SK-N-SH treated with all-trans-retinoic acid at 6 μM for 48 hours (cell line): Measurements from ENCODE around the gene LRBA.

Source experiments
- ATAC-seq: fragments of 200-7000 bp; cut with Tn5 transposase; 3 replicates; pipeline ENCODE4 v1.9.1; 2020; ENCODE audit warnings: mild to moderate bottlenecking, moderate library complexity
- ARNTL ChIP-seq: fragments of 450-650 bp; formaldehyde crosslinking; IDR thresholded peaks from 2 replicates; pipeline ENCODE4 v1.5.0; 2020; ENCODE audit warnings: low read depth, mild to moderate bottlenecking, moderate library complexity, borderline replicate concordance
- CSDC2 ChIP-seq: fragments of 250-450 bp; sonication (Bioruptor Pico); IDR thresholded peaks from 2 replicates; pipeline ENCODE4 v1.5.0; 2020; ENCODE audit warnings: mild to moderate bottlenecking, moderate library complexity
- ESRRG ChIP-seq: fragments of 250-450 bp; sonication (Bioruptor Pico); IDR thresholded peaks from 2 replicates; pipeline ENCODE4 v1.6.1; 2021; ENCODE audit warnings: mild to moderate bottlenecking
- GLIS3 ChIP-seq: fragments of 250-450 bp; sonication (Bioruptor Pico); IDR thresholded peaks from 2 replicates; pipeline ENCODE4 v1.5.0; 2020; ENCODE audit warnings: mild to moderate bottlenecking, moderate library complexity
- ISL1 ChIP-seq: fragments of 250-450 bp; sonication (Bioruptor Pico); IDR thresholded peaks from 2 replicates; pipeline ENCODE4 v2.1.2; 2022; ENCODE audit warnings: mild to moderate bottlenecking, moderate library complexity
- OSR1 ChIP-seq: fragments of 250-450 bp; sonication (Bioruptor Pico); IDR thresholded peaks from 2 replicates; pipeline ENCODE4 v1.8.0; 2022; ENCODE audit warnings: moderate library complexity, mild to moderate bottlenecking, inconsistent platforms
- PPARA ChIP-seq: fragments of 250-450 bp; sonication (Bioruptor Pico); IDR thresholded peaks from 2 replicates; pipeline ENCODE4 v1.5.0; 2020; ENCODE audit warnings: mild to moderate bottlenecking, borderline replicate concordance
- RARB ChIP-seq: fragments of 250-450 bp; sonication (Bioruptor Pico); IDR thresholded peaks from 2 replicates; pipeline ENCODE4 v1.8.0; 2021; ENCODE audit warnings: mild to moderate bottlenecking, moderate library complexity
- SNAI2 ChIP-seq: fragments of 250-450 bp; sonication (Bioruptor Pico); IDR thresholded peaks from 2 replicates; pipeline ENCODE4 v1.5.0; 2020; ENCODE audit warnings: mild to moderate bottlenecking, moderate library complexity
- TCF4 ChIP-seq: fragments of 250-450 bp; sonication (Bioruptor Pico); IDR thresholded peaks from 2 replicates; pipeline ENCODE4 v1.8.0; 2021; ENCODE audit warnings: mild to moderate bottlenecking, moderate library complexity, borderline replicate concordance
- TOX ChIP-seq: fragments of 250-450 bp; sonication (Bioruptor Pico); IDR thresholded peaks from 2 replicates; pipeline ENCODE4 v1.8.0; 2021; ENCODE audit warnings: mild to moderate bottlenecking, moderate library complexity, borderline replicate concordance
- ZC3H10 ChIP-seq: fragments of 250-450 bp; sonication (Bioruptor Pico); IDR thresholded peaks from 2 replicates; pipeline ENCODE4 v1.5.1; 2021; ENCODE audit warnings: mild to moderate bottlenecking, moderate library complexity
- ZFP3 ChIP-seq: fragments of 250-450 bp; sonication (Bioruptor Pico); IDR thresholded peaks from 2 replicates; pipeline ENCODE4 v1.5.0; 2020; ENCODE audit warnings: mild to moderate bottlenecking, moderate library complexity
- ZFP30 ChIP-seq: fragments of 450-650 bp; formaldehyde crosslinking; IDR thresholded peaks from 2 replicates; pipeline ENCODE4 v1.5.0; 2022; ENCODE audit warnings: mild to moderate bottlenecking, moderate library complexity
- ZNF565 ChIP-seq: fragments of 450-650 bp; formaldehyde crosslinking; conservative IDR thresholded peaks from 2 replicates; pipeline ENCODE4 v1.5.0; 2020; ENCODE audit warnings: low read depth, mild to moderate bottlenecking, moderate library complexity
- ZNF70 ChIP-seq: fragments of 450-650 bp; formaldehyde crosslinking; IDR thresholded peaks from 2 replicates; pipeline ENCODE4 v1.5.0; 2020; ENCODE audit warnings: mild to moderate bottlenecking, moderate library complexity
- ZNF8 ChIP-seq: fragments of 450-650 bp; formaldehyde crosslinking; IDR thresholded peaks from 2 replicates; pipeline ENCODE4 v1.5.0; 2020; ENCODE audit warnings: mild to moderate bottlenecking, moderate library complexity
- TF ChIP-seq, protein P1 (sequence below): fragments of 250-450 bp; sonication (Bioruptor Pico); IDR thresholded peaks from 2 replicates; pipeline ENCODE4 v1.5.0; 2020; ENCODE audit warnings: mild to moderate bottlenecking, moderate library complexity
- TF ChIP-seq, protein P2 (sequence below): fragments of 250-450 bp; sonication (Bioruptor Pico); IDR thresholded peaks from 2 replicates; pipeline ENCODE4 v1.8.0; 2021; ENCODE audit warnings: low read depth, mild to moderate bottlenecking, moderate library complexity, borderline replicate concordance
- TF ChIP-seq, protein P3 (sequence below): fragments of 250-450 bp; sonication (Bioruptor Pico); IDR thresholded peaks from 2 replicates; pipeline ENCODE4 v1.5.1; 2020; ENCODE audit warnings: low read depth, mild to moderate bottlenecking, moderate library complexity
- TF ChIP-seq, protein P4 (sequence below): fragments of 250-450 bp; sonication (Bioruptor Pico); IDR thresholded peaks from 2 replicates; pipeline ENCODE4 v1.8.0; 2020; ENCODE audit warnings: mild to moderate bottlenecking, moderate library complexity, borderline replicate concordance
- TF ChIP-seq, protein P5 (sequence below): fragments of 250-450 bp; sonication (Bioruptor Pico); IDR thresholded peaks from 2 replicates; pipeline ENCODE4 v1.5.1; 2021; ENCODE audit warnings: mild to moderate bottlenecking, moderate library complexity

The LRBA gene

DNA sequence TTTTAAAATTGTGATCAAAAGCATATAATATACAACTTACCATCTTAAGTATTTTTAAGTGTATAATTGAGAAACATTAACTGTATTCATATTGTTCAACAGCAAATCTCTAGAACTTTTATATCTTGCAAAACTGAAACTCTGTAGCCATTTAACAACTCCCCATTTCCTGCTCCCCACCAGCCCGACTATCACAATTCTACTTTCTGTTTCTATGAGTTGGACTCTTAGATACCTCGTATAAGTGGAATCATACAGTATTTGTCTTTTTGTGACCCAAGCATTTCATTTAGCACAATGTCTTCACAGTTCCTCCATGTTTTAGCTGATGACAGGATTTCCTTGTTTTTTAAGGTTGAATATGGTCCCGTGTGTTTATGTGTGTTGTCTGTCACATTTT is 106.0 kb downstream of the LRBA start:
- no peak for ATAC-seq
- no peak for TF ChIP-seq ZFP3 (CRISPR knock-in tag)
- TF ChIP-seq ISL1 (CRISPR knock-in tag), result no peak
- TF ChIP-seq ZFP30 (CRISPR knock-in tag), result no peak
- no peak for TF ChIP-seq OSR1 (CRISPR knock-in tag)
- TF ChIP-seq TCF4 (CRISPR knock-in tag), result no peak
- no peak for TF ChIP-seq ZC3H10
- TF ChIP-seq, protein P1, sequence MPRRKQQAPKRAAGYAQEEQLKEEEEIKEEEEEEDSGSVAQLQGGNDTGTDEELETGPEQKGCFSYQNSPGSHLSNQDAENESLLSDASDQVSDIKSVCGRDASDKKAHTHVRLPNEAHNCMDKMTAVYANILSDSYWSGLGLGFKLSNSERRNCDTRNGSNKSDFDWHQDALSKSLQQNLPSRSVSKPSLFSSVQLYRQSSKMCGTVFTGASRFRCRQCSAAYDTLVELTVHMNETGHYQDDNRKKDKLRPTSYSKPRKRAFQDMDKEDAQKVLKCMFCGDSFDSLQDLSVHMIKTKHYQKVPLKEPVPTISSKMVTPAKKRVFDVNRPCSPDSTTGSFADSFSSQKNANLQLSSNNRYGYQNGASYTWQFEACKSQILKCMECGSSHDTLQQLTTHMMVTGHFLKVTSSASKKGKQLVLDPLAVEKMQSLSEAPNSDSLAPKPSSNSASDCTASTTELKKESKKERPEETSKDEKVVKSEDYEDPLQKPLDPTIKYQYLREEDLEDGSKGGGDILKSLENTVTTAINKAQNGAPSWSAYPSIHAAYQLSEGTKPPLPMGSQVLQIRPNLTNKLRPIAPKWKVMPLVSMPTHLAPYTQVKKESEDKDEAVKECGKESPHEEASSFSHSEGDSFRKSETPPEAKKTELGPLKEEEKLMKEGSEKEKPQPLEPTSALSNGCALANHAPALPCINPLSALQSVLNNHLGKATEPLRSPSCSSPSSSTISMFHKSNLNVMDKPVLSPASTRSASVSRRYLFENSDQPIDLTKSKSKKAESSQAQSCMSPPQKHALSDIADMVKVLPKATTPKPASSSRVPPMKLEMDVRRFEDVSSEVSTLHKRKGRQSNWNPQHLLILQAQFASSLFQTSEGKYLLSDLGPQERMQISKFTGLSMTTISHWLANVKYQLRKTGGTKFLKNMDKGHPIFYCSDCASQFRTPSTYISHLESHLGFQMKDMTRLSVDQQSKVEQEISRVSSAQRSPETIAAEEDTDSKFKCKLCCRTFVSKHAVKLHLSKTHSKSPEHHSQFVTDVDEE, result no peak
- TF ChIP-seq ESRRG, result no peak
- TF ChIP-seq, protein P2, sequence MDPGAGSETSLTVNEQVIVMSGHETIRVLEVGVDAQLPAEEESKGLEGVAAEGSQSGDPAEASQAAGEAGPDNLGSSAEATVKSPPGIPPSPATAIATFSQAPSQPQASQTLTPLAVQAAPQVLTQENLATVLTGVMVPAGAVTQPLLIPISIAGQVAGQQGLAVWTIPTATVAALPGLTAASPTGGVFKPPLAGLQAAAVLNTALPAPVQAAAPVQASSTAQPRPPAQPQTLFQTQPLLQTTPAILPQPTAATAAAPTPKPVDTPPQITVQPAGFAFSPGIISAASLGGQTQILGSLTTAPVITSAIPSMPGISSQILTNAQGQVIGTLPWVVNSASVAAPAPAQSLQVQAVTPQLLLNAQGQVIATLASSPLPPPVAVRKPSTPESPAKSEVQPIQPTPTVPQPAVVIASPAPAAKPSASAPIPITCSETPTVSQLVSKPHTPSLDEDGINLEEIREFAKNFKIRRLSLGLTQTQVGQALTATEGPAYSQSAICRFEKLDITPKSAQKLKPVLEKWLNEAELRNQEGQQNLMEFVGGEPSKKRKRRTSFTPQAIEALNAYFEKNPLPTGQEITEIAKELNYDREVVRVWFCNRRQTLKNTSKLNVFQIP, result no peak
- no peak for TF ChIP-seq PPARA (CRISPR knock-in tag)
- no peak for TF ChIP-seq ZNF70
- TF ChIP-seq ARNTL (CRISPR knock-in tag), result no peak
- no peak for TF ChIP-seq ZNF8 (CRISPR knock-in tag)
- TF ChIP-seq, protein P3, sequence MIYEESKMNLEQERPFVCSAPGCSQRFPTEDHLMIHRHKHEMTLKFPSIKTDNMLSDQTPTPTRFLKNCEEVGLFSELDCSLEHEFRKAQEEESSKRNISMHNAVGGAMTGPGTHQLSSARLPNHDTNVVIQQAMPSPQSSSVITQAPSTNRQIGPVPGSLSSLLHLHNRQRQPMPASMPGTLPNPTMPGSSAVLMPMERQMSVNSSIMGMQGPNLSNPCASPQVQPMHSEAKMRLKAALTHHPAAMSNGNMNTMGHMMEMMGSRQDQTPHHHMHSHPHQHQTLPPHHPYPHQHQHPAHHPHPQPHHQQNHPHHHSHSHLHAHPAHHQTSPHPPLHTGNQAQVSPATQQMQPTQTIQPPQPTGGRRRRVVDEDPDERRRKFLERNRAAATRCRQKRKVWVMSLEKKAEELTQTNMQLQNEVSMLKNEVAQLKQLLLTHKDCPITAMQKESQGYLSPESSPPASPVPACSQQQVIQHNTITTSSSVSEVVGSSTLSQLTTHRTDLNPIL (CRISPR knock-in tag), result no peak

DNA sequence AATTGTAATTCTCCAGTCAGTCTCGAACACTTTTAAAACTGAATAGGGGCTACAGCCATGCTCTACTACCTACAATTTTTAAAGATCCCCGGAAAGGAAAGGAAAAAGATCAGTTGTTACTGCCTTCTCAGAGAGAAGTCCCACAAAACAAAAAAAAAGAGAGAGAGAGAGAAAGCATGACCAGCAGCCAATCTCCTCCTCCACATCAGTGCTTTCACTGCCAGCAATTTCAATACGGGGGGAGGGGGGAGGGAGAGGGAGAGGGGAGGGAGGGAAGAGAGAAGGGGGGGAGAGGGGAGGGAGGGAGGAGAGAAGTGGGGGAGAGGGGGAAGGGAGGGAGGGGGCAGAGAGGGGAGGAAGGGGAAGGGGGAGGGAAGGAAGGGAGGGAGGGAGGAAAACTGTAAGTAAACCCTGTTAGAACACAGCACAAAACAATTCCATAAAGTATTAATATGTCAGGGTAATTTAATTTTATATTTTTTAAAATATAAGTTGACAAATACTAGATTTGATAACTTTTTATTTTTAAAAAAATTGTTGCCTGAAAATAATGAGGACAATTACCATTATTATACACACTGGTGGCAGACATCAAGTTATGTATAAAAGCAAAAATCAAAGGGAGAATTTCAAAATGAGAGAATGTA is 108.0 kb downstream of the LRBA start:
- no peak for TF ChIP-seq ISL1 (CRISPR knock-in tag)
- TF ChIP-seq PPARA (CRISPR knock-in tag), result no peak
- TF ChIP-seq, protein P4, sequence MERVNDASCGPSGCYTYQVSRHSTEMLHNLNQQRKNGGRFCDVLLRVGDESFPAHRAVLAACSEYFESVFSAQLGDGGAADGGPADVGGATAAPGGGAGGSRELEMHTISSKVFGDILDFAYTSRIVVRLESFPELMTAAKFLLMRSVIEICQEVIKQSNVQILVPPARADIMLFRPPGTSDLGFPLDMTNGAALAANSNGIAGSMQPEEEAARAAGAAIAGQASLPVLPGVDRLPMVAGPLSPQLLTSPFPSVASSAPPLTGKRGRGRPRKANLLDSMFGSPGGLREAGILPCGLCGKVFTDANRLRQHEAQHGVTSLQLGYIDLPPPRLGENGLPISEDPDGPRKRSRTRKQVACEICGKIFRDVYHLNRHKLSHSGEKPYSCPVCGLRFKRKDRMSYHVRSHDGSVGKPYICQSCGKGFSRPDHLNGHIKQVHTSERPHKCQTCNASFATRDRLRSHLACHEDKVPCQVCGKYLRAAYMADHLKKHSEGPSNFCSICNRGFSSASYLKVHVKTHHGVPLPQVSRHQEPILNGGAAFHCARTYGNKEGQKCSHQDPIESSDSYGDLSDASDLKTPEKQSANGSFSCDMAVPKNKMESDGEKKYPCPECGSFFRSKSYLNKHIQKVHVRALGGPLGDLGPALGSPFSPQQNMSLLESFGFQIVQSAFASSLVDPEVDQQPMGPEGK (CRISPR knock-in tag), result no peak
- TF ChIP-seq CSDC2 (CRISPR knock-in tag), result no peak
- no peak for TF ChIP-seq ZNF70
- no peak for TF ChIP-seq GLIS3 (CRISPR knock-in tag)
- no peak for ATAC-seq

DNA sequence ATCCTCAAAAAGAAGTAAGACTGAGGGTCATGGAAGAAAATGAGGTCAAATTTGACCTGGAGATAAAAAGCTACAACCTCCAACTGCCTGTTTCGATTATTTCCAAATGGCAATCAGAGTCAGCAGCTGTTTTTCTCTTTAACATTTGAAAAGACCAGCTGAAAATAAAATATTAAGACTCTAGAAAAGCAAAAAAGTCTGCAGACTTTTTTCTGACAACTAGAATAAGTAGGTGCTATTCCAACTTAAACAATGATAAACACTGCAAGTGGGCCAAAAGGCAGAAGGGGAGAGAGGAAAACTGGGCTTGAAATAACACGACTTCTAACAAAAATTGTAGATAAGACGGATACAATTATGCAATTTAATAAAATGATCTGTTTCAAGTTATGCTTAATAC is 110.4 kb downstream of the LRBA start:
- ATAC-seq, result no peak

More for the DNA sequence above, 110.4 kb downstream of the LRBA start:
- TF ChIP-seq GLIS3 (CRISPR knock-in tag) (no peak), TOX (CRISPR knock-in tag) (no peak), ZNF8 (CRISPR knock-in tag) (no peak), SNAI2 (CRISPR knock-in tag) (no peak), TCF4 (CRISPR knock-in tag) (no peak), ISL1 (CRISPR knock-in tag) (no peak), ZC3H10 (no peak), RARB (no peak), ZNF565 (CRISPR knock-in tag) (no peak), ZFP30 (CRISPR knock-in tag) (no peak), OSR1 (CRISPR knock-in tag) (no peak), ARNTL (CRISPR knock-in tag) (no peak), PPARA (CRISPR knock-in tag) (no peak), ZNF70 (no peak), ZFP3 (CRISPR knock-in tag) (no peak), CSDC2 (CRISPR knock-in tag) (no peak)
- TF ChIP-seq, protein P4 (CRISPR knock-in tag), result no peak
- TF ChIP-seq, protein P5, sequence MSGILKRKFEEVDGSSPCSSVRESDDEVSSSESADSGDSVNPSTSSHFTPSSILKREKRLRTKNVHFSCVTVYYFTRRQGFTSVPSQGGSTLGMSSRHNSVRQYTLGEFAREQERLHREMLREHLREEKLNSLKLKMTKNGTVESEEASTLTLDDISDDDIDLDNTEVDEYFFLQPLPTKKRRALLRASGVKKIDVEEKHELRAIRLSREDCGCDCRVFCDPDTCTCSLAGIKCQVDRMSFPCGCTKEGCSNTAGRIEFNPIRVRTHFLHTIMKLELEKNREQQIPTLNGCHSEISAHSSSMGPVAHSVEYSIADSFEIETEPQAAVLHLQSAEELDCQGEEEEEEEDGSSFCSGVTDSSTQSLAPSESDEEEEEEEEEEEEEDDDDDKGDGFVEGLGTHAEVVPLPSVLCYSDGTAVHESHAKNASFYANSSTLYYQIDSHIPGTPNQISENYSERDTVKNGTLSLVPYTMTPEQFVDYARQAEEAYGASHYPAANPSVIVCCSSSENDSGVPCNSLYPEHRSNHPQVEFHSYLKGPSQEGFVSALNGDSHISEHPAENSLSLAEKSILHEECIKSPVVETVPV (CRISPR knock-in tag), result no peak
- TF ChIP-seq, protein P3 (CRISPR knock-in tag), result no peak
- TF ChIP-seq, protein P2, result no peak
